HEK293 (cell line): ENCODE data around the gene GSS.

Experiments used
- TF ChIP-seq, protein P1 (sequence below): fragments of 450-650 bp; formaldehyde crosslinking; IDR thresholded peaks from 2 replicates; pipeline ENCODE4 v1.5.1; 2016; ENCODE audit warnings: missing biosample characterization, missing genetic modification characterization
- TF ChIP-seq, protein P2 (sequence below): fragments of 450-650 bp; formaldehyde crosslinking; IDR thresholded peaks from 2 replicates; pipeline ENCODE4 v1.5.1; 2016; ENCODE audit warnings: missing biosample characterization, missing genetic modification characterization

GRCh38 chr20:34986311-34987287 is 31.0 kb upstream of the GSS start:
- TF ChIP-seq, protein P1, sequence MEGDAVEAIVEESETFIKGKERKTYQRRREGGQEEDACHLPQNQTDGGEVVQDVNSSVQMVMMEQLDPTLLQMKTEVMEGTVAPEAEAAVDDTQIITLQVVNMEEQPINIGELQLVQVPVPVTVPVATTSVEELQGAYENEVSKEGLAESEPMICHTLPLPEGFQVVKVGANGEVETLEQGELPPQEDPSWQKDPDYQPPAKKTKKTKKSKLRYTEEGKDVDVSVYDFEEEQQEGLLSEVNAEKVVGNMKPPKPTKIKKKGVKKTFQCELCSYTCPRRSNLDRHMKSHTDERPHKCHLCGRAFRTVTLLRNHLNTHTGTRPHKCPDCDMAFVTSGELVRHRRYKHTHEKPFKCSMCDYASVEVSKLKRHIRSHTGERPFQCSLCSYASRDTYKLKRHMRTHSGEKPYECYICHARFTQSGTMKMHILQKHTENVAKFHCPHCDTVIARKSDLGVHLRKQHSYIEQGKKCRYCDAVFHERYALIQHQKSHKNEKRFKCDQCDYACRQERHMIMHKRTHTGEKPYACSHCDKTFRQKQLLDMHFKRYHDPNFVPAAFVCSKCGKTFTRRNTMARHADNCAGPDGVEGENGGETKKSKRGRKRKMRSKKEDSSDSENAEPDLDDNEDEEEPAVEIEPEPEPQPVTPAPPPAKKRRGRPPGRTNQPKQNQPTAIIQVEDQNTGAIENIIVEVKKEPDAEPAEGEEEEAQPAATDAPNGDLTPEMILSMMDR: no peak
- TF ChIP-seq, protein P2, sequence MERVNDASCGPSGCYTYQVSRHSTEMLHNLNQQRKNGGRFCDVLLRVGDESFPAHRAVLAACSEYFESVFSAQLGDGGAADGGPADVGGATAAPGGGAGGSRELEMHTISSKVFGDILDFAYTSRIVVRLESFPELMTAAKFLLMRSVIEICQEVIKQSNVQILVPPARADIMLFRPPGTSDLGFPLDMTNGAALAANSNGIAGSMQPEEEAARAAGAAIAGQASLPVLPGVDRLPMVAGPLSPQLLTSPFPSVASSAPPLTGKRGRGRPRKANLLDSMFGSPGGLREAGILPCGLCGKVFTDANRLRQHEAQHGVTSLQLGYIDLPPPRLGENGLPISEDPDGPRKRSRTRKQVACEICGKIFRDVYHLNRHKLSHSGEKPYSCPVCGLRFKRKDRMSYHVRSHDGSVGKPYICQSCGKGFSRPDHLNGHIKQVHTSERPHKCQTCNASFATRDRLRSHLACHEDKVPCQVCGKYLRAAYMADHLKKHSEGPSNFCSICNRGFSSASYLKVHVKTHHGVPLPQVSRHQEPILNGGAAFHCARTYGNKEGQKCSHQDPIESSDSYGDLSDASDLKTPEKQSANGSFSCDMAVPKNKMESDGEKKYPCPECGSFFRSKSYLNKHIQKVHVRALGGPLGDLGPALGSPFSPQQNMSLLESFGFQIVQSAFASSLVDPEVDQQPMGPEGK (tag by site-specific recombination): no peak
